Activated naive CD4-positive, alpha-beta T cell treated with anti-CD3 and anti-CD28 coated beads, Interleukin-2, amount 10 ng/mL, durations not matched to agents 7 days and 5 days (primary cell): ENCODE results near the gene SIL1.
"Not testable (repeated sequence)": the region's sequence is repeated elsewhere in the genome, so short reads cannot be mapped to it uniquely, and the experiment has no call there.

Source experiments
- CTCF ChIA-PET: fragments of 350-600 bp; sonication (Branson Sonifier 250); formaldehyde crosslinking; loops from one replicate; lab custom pipeline; 2021; ENCODE audit warnings: antibody characterized with exemption; lab: Charles Lee
- DNase-seq: peaks from one replicate; pipeline ENCODE4 v3.0.0-alpha.2; 2020
- H3K27ac Mint-ChIP-seq: one replicate; pipeline ENCODE4 v1.8.0; 2021; ENCODE audit warnings: mild to moderate bottlenecking, moderate library complexity, mixed read lengths
- H3K27me3 Mint-ChIP-seq: one replicate; pipeline ENCODE4 v1.8.0; 2021; ENCODE audit warnings: mild to moderate bottlenecking, mixed read lengths
- H3K36me3 Mint-ChIP-seq: one replicate; pipeline ENCODE4 v1.8.0; 2021; ENCODE audit warnings: mixed read lengths
- H3K4me1 Mint-ChIP-seq: one replicate; pipeline ENCODE4 v1.8.0; 2021; ENCODE audit warnings: mixed read lengths
- H3K4me3 Mint-ChIP-seq: one replicate; pipeline ENCODE4 v1.8.0; 2021; ENCODE audit warnings: mild to moderate bottlenecking, moderate library complexity, mixed read lengths
- H3K9me3 Mint-ChIP-seq: one replicate; pipeline ENCODE4 v1.8.0; 2021; ENCODE audit warnings: mixed read lengths

The SIL1 gene

GRCh38 chr5:139214646-139215045 is 16.5 kb upstream of the SIL1 start:
- Mint-ChIP-seq H3K9me3 (no peaks in the 10 kb centered on the region), H3K27me3 (no peaks in the 10 kb centered on the region), H3K4me3 (no peak overlapping the region), H3K36me3 (no peaks in the 10 kb centered on the region), H3K4me1 (no peaks in the 10 kb centered on the region), H3K27ac (no peak overlapping the region)
- CTCF ChIA-PET = interaction anchor here (0.6 to 1.2 kb wide), 2 partner anchors 29 to 1082 kb away, joined by 3 read pairs; no protein-coding TSS in a partner anchor
- no peak for DNase-seq

DNA sequence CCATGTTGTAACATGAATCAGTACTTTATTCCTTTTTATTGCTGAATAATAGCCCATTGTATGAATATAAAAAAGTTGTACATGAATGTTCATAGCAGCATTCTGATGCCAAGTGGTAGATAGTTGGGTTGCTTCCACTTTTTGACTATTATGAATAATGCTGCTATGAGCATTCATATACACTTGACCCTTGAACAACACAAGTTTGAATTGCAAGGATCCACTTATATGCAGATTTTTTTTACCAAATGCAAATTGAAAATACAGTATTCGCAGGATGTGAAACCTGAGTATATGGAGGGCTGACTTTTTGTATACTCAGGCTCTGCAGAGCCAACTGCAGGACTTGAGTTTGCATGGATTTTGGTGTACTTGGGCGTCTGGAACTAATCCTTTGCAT is 14.7 kb upstream of the SIL1 start:
- DNase-seq = no peak
- H3K36me3 Mint-ChIP-seq = no peaks in the 10 kb centered on the region
- no peaks in the 10 kb centered on the region for H3K27me3 Mint-ChIP-seq
- H3K27ac Mint-ChIP-seq = no peak overlapping the region
- H3K9me3 Mint-ChIP-seq = no peaks in the 10 kb centered on the region
- no peak overlapping the region for H3K4me3 Mint-ChIP-seq
- CTCF ChIA-PET = no interaction called here
- no peaks in the 10 kb centered on the region for H3K4me1 Mint-ChIP-seq

DNA sequence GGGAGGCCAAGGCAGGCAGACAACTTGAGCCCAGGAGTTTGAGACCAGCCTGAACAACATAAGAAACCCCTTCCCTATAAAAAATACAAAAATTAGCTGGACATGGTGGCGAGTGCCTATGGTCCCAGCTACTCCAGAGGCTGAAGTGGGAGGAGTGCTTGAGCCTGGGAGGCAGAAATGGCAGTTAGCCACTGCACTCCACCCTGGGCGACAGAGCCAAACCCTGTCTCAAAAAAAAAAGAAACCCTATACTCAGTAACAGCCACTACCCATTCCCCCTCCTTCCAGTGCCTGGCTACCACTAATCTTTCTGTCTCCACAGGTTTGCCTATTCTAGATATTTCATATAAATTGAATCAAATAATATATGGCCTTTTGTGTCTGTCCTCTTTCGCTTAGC is 14.3 kb upstream of the SIL1 start:
- DNase-seq = no peak
- Mint-ChIP-seq H3K27ac (no peak overlapping the region), H3K4me3 (no peak overlapping the region), H3K9me3 (no peaks in the 10 kb centered on the region), H3K27me3 (no peaks in the 10 kb centered on the region), H3K36me3 (no peaks in the 10 kb centered on the region), H3K4me1 (no peaks in the 10 kb centered on the region)
- CTCF ChIA-PET = no interaction called here

DNA sequence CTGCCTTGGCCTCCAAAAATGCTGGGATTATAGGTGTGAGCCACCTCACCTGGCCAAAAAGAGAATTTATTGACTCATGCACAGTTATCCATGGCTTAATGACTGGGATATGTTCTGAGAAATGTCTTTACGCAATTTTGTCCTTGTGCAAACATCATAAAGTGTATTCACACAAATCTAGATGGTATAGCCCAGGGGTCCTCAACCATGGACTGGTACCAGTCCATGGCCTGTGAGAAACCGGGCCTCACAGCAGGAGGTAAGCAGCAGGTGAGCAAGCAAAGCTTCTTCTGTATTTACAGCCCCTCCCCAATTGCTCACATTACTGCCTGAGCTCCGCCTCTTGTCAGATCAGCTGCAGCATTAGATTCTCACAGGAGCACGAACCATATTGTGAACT is 12.4 kb upstream of the SIL1 start:
- no peak for DNase-seq
- Mint-ChIP-seq H3K9me3 (no peaks in the 10 kb centered on the region), H3K27ac (no peak overlapping the region), H3K36me3 (no peaks in the 10 kb centered on the region), H3K4me3 (no peak overlapping the region), H3K4me1 (no peaks in the 10 kb centered on the region), H3K27me3 (peaks cover 3% of the 10 kb centered on the region)
- CTCF ChIA-PET = interaction anchor here (0.6 kb wide), 1 partner anchor 40 kb away, joined by 3 read pairs; no protein-coding TSS in a partner anchor

DNA sequence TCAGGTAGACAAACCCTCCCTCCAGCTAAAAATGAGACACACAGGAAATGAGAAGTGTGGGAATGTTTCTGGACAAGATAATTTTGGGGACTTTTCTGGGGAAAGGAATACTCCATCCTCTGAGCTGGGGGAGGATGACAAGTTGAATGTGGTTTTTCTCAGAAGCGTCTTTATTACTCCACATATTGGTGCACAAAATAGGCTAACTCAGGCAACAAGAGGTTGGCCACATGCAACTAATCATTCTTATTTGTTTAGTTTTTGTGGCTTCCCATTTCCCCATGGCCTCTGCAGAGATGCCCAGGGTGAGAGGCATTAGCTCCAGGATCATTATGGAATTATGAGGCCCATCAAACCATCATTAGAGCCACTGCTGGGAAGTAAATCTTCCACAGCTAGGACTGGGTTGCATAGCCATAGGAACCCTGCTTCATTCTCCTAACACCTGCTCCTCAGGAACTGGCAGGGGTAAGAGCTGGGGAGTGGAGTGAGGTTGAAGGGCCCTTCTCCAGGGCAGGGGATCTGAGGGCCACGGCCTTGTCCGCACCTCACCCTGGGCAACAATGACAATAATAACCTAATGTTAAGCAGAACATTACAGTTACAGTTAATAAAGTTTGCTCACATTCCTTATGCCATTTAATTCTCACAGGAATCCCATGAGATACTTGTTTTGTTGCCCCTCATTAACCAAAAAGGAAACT is 9.3 kb upstream of the SIL1 start:
- Mint-ChIP-seq H3K4me3 (no peak overlapping the region), H3K4me1 (no peaks in the 10 kb centered on the region), H3K9me3 (no peaks in the 10 kb centered on the region), H3K36me3 (no peaks in the 10 kb centered on the region), H3K27me3 (peaks cover 24% of the 10 kb centered on the region), H3K27ac (no peak overlapping the region)
- no peak for DNase-seq
- CTCF ChIA-PET = interaction anchor here (0.9 kb wide), 1 partner anchor 55 kb away, joined by 3 read pairs; no protein-coding TSS in a partner anchor

DNA sequence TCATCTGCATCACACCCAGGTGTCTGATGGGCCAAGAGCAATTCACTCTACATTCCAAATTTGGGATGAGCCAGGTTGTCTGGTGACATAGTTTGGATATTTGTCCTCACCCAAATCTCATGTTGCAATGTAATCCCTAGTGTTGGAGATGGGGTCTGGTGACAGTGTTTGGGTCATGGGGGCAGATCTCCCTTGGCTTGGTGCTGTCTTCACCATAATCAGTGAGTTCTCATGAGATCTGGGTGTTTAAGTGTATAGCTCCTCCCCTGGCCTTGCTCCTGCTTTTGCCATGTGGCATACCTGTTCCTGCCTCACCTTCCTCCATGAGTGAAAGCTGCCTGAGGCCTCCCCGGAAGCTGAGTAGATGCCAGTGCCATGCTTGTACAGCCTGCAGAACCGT is 7.4 kb upstream of the SIL1 start:
- no peak overlapping the region for H3K4me3 Mint-ChIP-seq
- no peaks in the 10 kb centered on the region for H3K36me3 Mint-ChIP-seq
- CTCF ChIA-PET = no interaction called here
- no peaks in the 10 kb centered on the region for H3K4me1 Mint-ChIP-seq
- H3K27me3 Mint-ChIP-seq = peaks cover 28% of the 10 kb centered on the region
- no peaks in the 10 kb centered on the region for H3K9me3 Mint-ChIP-seq
- H3K27ac Mint-ChIP-seq = no peak overlapping the region
- no peak for DNase-seq

GRCh38 chr5:139205124-139205523 is 7.0 kb upstream of the SIL1 start:
- no peak overlapping the region for H3K27ac Mint-ChIP-seq
- no peak overlapping the region for H3K4me3 Mint-ChIP-seq
- peaks cover 28% of the 10 kb centered on the region for H3K27me3 Mint-ChIP-seq
- CTCF ChIA-PET = no interaction called here
- DNase-seq = no peak
- no peaks in the 10 kb centered on the region for H3K4me1 Mint-ChIP-seq
- no peaks in the 10 kb centered on the region for H3K36me3 Mint-ChIP-seq
- H3K9me3 Mint-ChIP-seq = no peaks in the 10 kb centered on the region

DNA sequence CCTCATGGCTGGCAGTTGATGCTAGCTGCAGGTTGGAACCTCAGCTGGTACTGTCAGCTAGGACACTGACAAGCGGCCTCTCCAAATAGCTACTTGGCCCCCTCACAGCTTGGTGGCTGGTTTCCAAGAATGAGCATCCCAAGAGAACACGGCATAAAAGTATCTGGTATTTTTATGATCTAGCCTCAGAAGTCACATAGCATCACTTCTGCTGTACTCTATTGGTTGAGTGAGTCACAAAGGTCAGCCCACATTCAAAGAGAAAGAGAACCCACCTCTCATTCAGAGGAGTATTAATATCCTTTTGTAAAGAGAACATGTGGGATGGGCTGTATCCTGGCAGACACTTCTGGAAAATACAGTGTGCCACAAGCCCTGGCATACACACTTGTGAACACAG is 6.0 kb upstream of the SIL1 start:
- Mint-ChIP-seq H3K4me1 (no peaks in the 10 kb centered on the region), H3K9me3 (no peaks in the 10 kb centered on the region), H3K27ac (no peak overlapping the region), H3K36me3 (no peaks in the 10 kb centered on the region), H3K27me3 (peaks cover 28% of the 10 kb centered on the region), H3K4me3 (no peak overlapping the region)
- no peak for DNase-seq
- CTCF ChIA-PET = no interaction called here

GRCh38 chr5:139199321-139199720 is 1.2 kb upstream of the SIL1 start:
- Mint-ChIP-seq H3K27me3 (peaks cover 15% of the 10 kb centered on the region), H3K9me3 (no peaks in the 10 kb centered on the region), H3K4me3 (no peak overlapping the region), H3K4me1 (peaks cover 22% of the 10 kb centered on the region), H3K36me3 (peaks cover 12% of the 10 kb centered on the region), H3K27ac (no peak overlapping the region)
- CTCF ChIA-PET = interaction anchor here (0.7 kb wide), 1 partner anchor 133 kb away, joined by 5 read pairs; no protein-coding TSS in a partner anchor
- no peak for DNase-seq

DNA sequence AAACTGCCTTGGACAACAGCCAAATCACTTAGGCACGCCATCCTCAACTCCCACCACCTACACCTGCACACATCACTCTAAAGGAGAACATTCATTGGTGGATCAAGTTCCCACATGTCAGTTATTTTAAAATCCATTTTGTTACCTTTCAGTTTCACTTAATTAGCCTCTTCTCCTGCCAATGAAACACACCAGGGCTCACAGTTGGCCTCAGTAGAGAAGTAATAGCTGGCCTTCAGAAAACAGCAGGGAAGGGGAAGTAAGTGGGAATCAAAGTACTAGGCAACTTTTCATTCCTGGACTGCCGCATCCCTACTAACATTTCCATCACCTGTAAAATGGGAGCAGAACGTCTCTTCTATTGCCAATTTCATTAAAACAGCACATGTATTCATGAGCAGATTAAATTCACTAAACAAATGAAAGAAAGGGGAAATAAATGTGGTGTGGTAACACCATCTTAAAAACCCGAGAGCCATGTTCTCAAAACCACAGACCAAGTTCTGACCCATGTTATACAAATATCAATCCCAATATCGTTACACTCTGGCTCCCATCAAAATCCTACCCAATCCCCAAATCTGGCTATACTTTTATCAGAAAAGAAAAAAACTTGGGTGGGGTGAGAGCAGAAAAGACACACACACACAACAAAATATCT is 1.7 kb downstream of the SIL1 start:
- peaks cover 24% of the 10 kb centered on the region for H3K36me3 Mint-ChIP-seq
- H3K27ac Mint-ChIP-seq = peak overlapping the region; percentile 55
- peaks cover 35% of the 10 kb centered on the region for H3K4me1 Mint-ChIP-seq
- no peak for DNase-seq
- CTCF ChIA-PET = interaction anchor here (1.2 kb wide), 1 partner anchor 49 kb away, joined by 3 read pairs; no protein-coding TSS in a partner anchor
- H3K27me3 Mint-ChIP-seq = no peaks in the 10 kb centered on the region
- H3K9me3 Mint-ChIP-seq = no peaks in the 10 kb centered on the region
- H3K4me3 Mint-ChIP-seq = peak overlapping the region; percentile 50

DNA sequence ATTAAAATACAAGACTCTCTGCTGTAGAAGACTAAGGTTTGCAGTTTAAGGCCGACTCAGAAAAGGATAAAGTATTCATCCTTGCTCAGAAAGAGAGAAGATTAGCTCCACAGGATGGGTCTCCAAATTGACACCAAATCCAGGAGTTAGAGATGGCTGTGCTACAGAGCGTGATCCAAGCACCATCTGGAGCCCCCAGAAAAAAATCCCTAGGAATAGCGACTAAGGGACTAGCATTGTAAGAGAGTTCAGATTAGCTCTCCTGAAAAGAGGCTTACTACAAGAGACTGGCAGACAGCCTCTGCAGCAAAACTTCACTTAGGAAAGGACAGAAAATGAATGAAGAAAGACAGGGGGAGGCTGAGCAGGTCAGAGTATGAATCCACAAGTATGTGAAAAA is 3.7 kb downstream of the SIL1 start:
- no peaks in the 10 kb centered on the region for H3K27me3 Mint-ChIP-seq
- DNase-seq = no peak
- CTCF ChIA-PET = no interaction called here
- no peak overlapping the region for H3K4me3 Mint-ChIP-seq
- peaks cover 35% of the 10 kb centered on the region for H3K4me1 Mint-ChIP-seq
- peak overlapping the region; percentile 49 for H3K27ac Mint-ChIP-seq
- H3K9me3 Mint-ChIP-seq = no peaks in the 10 kb centered on the region
- peaks cover 24% of the 10 kb centered on the region for H3K36me3 Mint-ChIP-seq

- no peak overlapping the region for H3K4me3 Mint-ChIP-seq
- peaks cover 35% of the 10 kb centered on the region for H3K4me1 Mint-ChIP-seq
- CTCF ChIA-PET = no interaction called here
- no peaks in the 10 kb centered on the region for H3K27me3 Mint-ChIP-seq
- no peak for DNase-seq
- H3K36me3 Mint-ChIP-seq = peaks cover 24% of the 10 kb centered on the region
- H3K27ac Mint-ChIP-seq = no peak overlapping the region
- H3K9me3 Mint-ChIP-seq = no peaks in the 10 kb centered on the region
These were observed 4.2 kb downstream of the SIL1 start for GRCh38 chr5:139193928-139194327.

- not testable (repeated sequence) for DNase-seq, H3K27me3 Mint-ChIP-seq, H3K27ac Mint-ChIP-seq, H3K4me3 Mint-ChIP-seq, H3K9me3 Mint-ChIP-seq
- peaks cover 24% of the 10 kb centered on the region for H3K36me3 Mint-ChIP-seq
- CTCF ChIA-PET = interaction anchor here (0.7 kb wide), 1 partner anchor 128 kb away, joined by 3 read pairs; no protein-coding TSS in a partner anchor
- peaks cover 31% of the 10 kb centered on the region for H3K4me1 Mint-ChIP-seq
These were observed 5.3 kb downstream of the SIL1 start for GRCh38 chr5:139192906-139193305.

DNA sequence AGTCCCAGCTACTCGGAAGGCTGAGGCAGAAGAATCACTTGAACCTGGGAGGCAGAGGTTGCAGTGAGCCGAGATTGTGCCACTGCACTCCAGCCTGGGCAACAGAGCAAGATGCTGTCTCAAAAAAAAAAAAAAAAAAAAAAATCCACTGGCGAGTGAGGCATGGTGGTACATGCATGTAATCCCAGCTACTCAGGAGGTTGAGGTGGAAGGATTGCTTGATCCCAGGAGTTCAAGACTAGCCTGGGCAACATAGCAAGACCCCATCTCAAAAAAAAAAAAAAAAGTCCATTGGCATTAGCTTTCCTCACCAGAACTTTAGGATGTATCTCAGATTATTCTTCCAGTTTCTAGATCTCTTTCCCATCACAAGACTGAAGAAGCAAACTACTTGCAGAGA is 6.2 kb downstream of the SIL1 start:
- not testable (repeated sequence) for H3K27ac Mint-ChIP-seq, H3K4me3 Mint-ChIP-seq, H3K9me3 Mint-ChIP-seq

GRCh38 chr5:139190125-139190524 is 8.0 kb downstream of the SIL1 start:
- Mint-ChIP-seq H3K4me1 (peaks cover 15% of the 10 kb centered on the region), H3K9me3 (no peaks in the 10 kb centered on the region), H3K4me3 (no peak overlapping the region), H3K27ac (no peak overlapping the region), H3K36me3 (peaks cover 23% of the 10 kb centered on the region), H3K27me3 (no peaks in the 10 kb centered on the region)
- DNase-seq = no peak
- CTCF ChIA-PET = no interaction called here

More for the DNA sequence above, 6.2 kb downstream of the SIL1 start:
- H3K4me1 Mint-ChIP-seq = peaks cover 24% of the 10 kb centered on the region
- H3K27me3 Mint-ChIP-seq, DNase-seq, CTCF ChIA-PET: not testable (repeated sequence)
- H3K36me3 Mint-ChIP-seq = peaks cover 26% of the 10 kb centered on the region
